H7 (cell line): ENCODE results near the gene LTO1. TPM values are rescaled to one million over a fixed set of nuclear protein-coding genes. Genes with fewer than 3 reads are reported as not detected.
"Not testable (repeated sequence)": the region's sequence is repeated elsewhere in the genome, so short reads cannot be mapped to it uniquely, and the experiment has no call there.

ENCODE experiments used
- DNase-seq: peaks from one replicate; pipeline ENCODE4 v3.0.0; 2012
- H3K27me3 ChIP-seq: 2 replicates; pipeline ENCODE4 v1.6.0; 2011; ENCODE audit warnings: mild to moderate bottlenecking, low read length; ENCODE audit not compliant: control insufficient read depth, insufficient read depth
- H3K36me3 ChIP-seq: replicated peaks from 2 replicates; pipeline ENCODE4 v1.5.1; 2011; ENCODE audit warnings: low read length; ENCODE audit not compliant: control insufficient read depth, insufficient read depth
- H3K4me3 ChIP-seq: 2 replicates; pipeline ENCODE4 v1.5.1; 2011; ENCODE audit warnings: low read depth, mild to moderate bottlenecking, control low read depth, low read length, moderate library complexity; ENCODE audit not compliant: insufficient read depth
- total RNA-seq: library from RNA; depleted of rRNA; stranded (reverse); fragments of >200 nt; shearing (Covaris generic); gene quantifications from 2 replicates; pipeline ENCODE4 v1.2.3, GENCODE V29; 2014

Gene LTO1
- total RNA-seq, 1 experiment from 2014 or later, result 12.3 TPM

GRCh38 chr11:69704508-69705253, 29.5 kb upstream of the LTO1 start:
- H3K27me3 ChIP-seq, result peaks cover 20% of the 10 kb centered on the region

GRCh38 chr11:69703768-69704507, 28.8 kb upstream of the LTO1 start, which contains the start of gene FGF19:
Gene FGF19 (minus strand): TSS chr11:69704022. CDS start chr11:69703876, 146 bp downstream.
- H3K27me3 ChIP-seq, result peaks cover 20% of the 10 kb centered on the region
- H3K4me3 ChIP-seq, result peak within 1 kb of the TSS; percentile 81
- DNase-seq, result peak; percentile 94
- peaks cover 2% of the 10 kb centered on the region for H3K36me3 ChIP-seq

More at GRCh38 chr11:69704508-69705253, 29.5 kb upstream of the LTO1 start:
- Histone ChIP-seq H3K4me3 (peak overlapping the region; percentile 81), H3K36me3 (no peaks in the 10 kb centered on the region; the same call in 1 of the 2 replicates)
- DNase-seq, result peak; percentile 96

- peaks cover 20% of the 10 kb centered on the region for H3K27me3 ChIP-seq
- H3K36me3 ChIP-seq, result peaks cover 2% of the 10 kb centered on the region
- no peak for DNase-seq
- H3K4me3 ChIP-seq, result peak overlapping the region; percentile 81
Observed at GRCh38 chr11:69703453-69703767, 28.3 kb upstream of the LTO1 start.

GRCh38 chr11:69702769-69703452, 27.8 kb upstream of the LTO1 start:
- peak; percentile 77 for DNase-seq
- H3K36me3 ChIP-seq, result peaks cover 2% of the 10 kb centered on the region
- H3K4me3 ChIP-seq, result peak overlapping the region; percentile 81
- H3K27me3 ChIP-seq, result peaks cover 20% of the 10 kb centered on the region

GRCh38 chr11:69702239-69702691, 27.1 kb upstream of the LTO1 start:
- Histone ChIP-seq H3K36me3 (peaks cover 2% of the 10 kb centered on the region), H3K4me3 (peak overlapping the region; percentile 81), H3K27me3 (peaks cover 20% of the 10 kb centered on the region)
- peak; percentile 90 for DNase-seq

GRCh38 chr11:69700278-69701140, 25.4 kb upstream of the LTO1 start:
- Histone ChIP-seq H3K27me3 (peaks cover 16% of the 10 kb centered on the region), H3K4me3 (no peak overlapping the region), H3K36me3 (peaks cover 2% of the 10 kb centered on the region)
- DNase-seq, result peak; percentile 90

- H3K36me3 ChIP-seq, result peaks cover 2% of the 10 kb centered on the region
- peaks cover 10% of the 10 kb centered on the region; the same call in 1 of the 2 replicates for H3K27me3 ChIP-seq
- no peak overlapping the region for H3K4me3 ChIP-seq
- peak; percentile 15 for DNase-seq
Observed at GRCh38 chr11:69699213-69699612, 24.1 kb upstream of the LTO1 start.

- H3K27me3 ChIP-seq, result peaks cover 6% of the 10 kb centered on the region; the same call in 1 of the 2 replicates
- DNase-seq, result no peak
- H3K4me3 ChIP-seq, result no peak overlapping the region
- H3K36me3 ChIP-seq, result peaks cover 2% of the 10 kb centered on the region
Observed at GRCh38 chr11:69698362-69698761, 23.2 kb upstream of the LTO1 start.

- H3K27me3 ChIP-seq, result peaks cover 2% of the 10 kb centered on the region; the same call in 1 of the 2 replicates
- peaks cover 2% of the 10 kb centered on the region for H3K36me3 ChIP-seq
- peak; percentile 17 for DNase-seq
- H3K4me3 ChIP-seq, result no peak overlapping the region
Observed at GRCh38 chr11:69697861-69698260, 22.7 kb upstream of the LTO1 start.

- no peaks in the 10 kb centered on the region for H3K27me3 ChIP-seq
- peaks cover 2% of the 10 kb centered on the region for H3K36me3 ChIP-seq
- no peak overlapping the region for H3K4me3 ChIP-seq
- no peak for DNase-seq
Observed at GRCh38 chr11:69697469-69697843, 22.3 kb upstream of the LTO1 start.

GRCh38 chr11:69696749-69697468, 21.8 kb upstream of the LTO1 start:
- no peaks in the 10 kb centered on the region for H3K27me3 ChIP-seq
- peak; percentile 33 for DNase-seq
- H3K36me3 ChIP-seq, result peaks cover 2% of the 10 kb centered on the region

GRCh38 chr11:69695995-69696394, 20.8 kb upstream of the LTO1 start:
- not testable (repeated sequence) for DNase-seq, H3K4me3 ChIP-seq, H3K36me3 ChIP-seq, H3K27me3 ChIP-seq

More at GRCh38 chr11:69696749-69697468, 21.8 kb upstream of the LTO1 start:
- H3K4me3 ChIP-seq, result no peak overlapping the region

- no peak for DNase-seq
- no peak overlapping the region for H3K4me3 ChIP-seq
- no peaks in the 10 kb centered on the region for H3K27me3 ChIP-seq
- H3K36me3 ChIP-seq, result peaks cover 2% of the 10 kb centered on the region
Observed at GRCh38 chr11:69695581-69695980, 20.4 kb upstream of the LTO1 start.
